NCI-H2227 (cell line): ENCODE data around the gene CASR.
"Not testable (repeated sequence)": the region's sequence is repeated elsewhere in the genome, so short reads cannot be mapped to it uniquely, and the experiment has no call there.

Experiments
- DNase-seq: peaks from one replicate; lab custom pipeline; 2025; ENCODE audit not compliant: unreplicated experiment; lab: John Stamatoyannopoulos, UW

CASR gene, protein sequence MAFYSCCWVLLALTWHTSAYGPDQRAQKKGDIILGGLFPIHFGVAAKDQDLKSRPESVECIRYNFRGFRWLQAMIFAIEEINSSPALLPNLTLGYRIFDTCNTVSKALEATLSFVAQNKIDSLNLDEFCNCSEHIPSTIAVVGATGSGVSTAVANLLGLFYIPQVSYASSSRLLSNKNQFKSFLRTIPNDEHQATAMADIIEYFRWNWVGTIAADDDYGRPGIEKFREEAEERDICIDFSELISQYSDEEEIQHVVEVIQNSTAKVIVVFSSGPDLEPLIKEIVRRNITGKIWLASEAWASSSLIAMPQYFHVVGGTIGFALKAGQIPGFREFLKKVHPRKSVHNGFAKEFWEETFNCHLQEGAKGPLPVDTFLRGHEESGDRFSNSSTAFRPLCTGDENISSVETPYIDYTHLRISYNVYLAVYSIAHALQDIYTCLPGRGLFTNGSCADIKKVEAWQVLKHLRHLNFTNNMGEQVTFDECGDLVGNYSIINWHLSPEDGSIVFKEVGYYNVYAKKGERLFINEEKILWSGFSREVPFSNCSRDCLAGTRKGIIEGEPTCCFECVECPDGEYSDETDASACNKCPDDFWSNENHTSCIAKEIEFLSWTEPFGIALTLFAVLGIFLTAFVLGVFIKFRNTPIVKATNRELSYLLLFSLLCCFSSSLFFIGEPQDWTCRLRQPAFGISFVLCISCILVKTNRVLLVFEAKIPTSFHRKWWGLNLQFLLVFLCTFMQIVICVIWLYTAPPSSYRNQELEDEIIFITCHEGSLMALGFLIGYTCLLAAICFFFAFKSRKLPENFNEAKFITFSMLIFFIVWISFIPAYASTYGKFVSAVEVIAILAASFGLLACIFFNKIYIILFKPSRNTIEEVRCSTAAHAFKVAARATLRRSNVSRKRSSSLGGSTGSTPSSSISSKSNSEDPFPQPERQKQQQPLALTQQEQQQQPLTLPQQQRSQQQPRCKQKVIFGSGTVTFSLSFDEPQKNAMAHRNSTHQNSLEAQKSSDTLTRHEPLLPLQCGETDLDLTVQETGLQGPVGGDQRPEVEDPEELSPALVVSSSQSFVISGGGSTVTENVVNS

DNA sequence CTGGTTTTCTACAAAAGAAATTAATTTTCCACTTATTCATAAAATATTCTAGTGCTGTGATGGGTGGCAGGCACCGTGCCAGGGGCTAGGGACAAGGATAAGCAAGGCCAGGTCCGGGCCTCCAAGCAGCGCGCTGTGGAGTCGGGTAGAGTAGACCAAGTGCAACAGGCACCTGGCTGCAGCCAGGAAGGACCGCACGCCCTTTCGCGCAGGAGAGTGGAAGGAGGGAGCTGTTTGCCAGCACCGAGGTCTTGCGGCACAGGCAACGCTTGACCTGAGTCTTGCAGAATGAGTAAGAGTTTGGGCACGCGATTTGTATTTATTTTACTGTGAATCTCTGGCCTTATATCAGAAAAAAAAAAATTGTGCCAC, at the start of gene CASR:
CASR (plus strand) TSS at position 148 of the 372 bp plus-strand sequence. CDS start 70,522 bp downstream, outside the sequence.
- DNase-seq: no peak

DNA sequence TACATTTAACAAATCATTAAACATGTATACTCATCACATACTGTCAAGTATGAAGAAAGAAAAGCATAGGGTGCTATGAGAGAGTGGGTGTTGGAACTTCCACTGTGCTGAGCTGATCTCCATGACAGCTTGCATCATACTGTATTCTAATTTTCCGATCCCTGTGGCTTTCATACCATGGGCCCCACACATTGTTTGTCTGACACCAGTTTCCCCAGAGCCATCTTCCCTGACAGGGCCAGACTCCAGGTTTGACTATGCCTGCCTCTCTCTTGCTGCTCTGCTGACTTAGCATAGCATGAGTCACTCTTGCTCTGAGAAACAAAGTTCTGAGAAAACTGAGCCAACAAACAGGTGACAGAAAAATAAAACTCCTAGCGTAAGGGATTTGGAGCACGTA, 37.0 kb upstream of the CASR start:
- DNase-seq: no peak

DNA sequence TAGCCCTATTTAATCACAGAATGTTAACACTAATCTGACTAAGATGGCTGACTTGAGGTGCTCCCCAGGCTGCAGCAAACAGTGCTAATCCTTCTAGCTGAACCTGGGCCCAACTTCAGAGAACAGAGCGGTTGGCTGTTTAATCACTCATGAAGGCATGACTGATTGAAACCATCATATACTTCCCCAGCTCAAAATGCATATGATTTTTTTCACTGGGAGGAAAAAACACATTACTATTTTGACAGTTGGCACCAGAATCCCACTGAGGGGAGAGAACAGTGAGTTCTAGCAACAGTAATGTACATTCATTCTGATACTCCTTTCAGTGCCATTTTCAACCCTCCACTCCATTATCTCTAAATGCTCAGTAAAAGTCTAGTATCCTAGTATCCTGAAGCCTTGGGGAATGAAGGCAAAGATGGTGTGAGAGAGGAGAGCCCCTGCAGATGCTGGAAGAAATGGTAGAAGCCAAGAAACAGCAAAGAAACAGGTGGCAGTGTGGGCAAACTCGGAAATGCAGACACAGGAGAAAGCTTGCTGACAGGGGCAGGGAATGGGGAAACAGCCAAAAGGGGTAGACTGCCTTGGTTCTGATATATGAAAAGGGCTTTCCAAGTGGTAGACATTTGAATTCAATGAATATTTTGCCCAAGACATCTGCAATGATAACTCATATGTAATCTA, 34.4 kb upstream of the CASR start:
- no peak for DNase-seq

DNA sequence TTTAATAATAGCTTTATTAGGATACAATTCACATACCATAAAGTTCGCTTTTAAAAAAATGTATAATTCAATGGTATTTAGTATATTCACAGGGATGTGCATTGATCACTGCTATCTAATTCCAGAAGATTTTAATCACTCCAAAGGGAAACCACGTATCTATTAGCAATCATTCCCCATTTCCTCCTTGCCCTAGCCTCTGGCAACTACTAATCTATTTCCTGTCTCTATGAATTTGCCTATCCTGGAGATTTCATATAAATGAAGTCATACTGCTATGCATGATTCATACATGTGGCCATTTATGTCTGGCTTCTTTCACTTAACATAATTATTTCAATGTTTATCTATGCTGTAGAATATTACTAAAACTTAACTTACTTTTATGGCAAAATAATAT, 32.0 kb upstream of the CASR start:
- no peak for DNase-seq

DNA sequence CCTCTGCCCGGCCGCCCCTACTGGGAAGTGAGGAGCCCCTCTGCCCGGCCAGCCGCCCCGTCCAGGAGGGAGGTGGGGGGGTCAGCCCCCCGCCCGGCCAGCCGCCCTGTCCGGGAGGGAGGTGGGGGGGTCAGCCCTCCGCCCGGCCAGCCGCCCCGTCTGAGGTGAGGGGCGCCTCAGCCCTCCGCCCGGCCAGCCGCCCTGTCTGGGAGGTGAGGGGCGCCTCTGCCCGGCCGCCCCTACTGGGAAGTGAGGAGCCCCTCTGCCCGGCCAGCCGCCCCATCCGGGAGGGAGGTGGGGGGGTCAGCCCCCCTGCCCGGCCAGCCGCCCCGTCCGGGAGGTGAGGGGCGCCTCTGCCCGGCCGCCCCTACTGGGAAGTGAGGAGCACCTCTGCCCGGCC, 18.5 kb upstream of the CASR start:
- DNase-seq: not testable (repeated sequence)

DNA sequence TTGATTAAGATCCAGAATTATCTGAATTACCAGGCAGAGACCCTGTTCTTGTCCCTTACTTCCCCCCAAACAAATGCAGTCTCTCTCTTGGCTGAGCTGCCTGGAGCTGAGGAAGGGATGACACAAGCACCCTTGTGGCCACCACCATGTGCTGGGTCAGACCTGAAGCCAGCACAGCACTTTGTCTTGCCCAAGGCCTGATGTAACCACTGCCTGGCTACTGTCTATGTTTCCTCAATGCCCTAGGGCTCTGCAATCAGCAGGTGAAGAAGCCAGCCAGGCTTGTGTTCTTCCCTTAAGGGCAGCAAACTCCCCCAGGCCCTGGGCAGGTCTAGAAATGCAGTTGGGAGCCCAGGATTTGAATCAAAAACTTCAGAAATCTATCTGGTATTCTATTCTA, 15.8 kb upstream of the CASR start:
- no peak for DNase-seq

DNA sequence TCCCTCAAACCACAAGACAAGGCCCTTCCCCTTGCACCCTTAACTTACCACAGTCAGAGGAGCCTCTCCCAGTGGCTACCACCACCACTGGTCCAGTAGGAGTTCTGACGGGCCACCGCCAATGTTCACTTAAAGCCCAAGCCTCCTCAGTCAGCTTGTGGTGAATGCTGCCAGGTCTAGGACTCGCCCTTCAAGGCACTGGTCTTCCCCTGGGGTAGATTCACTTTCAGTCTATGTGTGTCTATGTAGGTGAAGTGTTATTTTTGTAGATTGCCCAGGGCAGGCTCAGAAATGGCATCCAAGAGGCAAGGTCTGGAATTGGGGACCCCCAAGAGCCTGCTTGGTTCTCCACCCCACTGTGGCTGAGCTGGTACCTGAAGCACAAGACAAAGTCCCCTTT, 15.4 kb upstream of the CASR start:
- no peak for DNase-seq

DNA sequence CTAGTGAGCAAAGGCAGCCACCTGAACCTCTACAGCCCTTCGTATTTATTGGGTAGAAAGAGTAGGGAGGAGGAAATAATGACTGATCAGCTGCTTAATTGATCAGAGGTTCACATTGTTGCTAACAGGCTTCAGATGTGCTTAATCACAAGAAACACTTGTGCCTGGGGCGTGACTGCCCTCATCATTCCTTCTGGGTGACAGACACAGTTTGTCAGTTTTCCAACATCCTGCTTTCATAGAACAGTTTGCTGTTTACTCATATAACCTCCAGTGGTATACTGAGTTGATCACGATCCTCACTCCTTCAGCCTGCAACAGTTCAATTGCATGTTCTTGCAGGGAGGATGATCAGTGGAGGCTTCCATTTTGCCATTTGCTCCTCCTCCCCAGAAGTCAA, 13.6 kb upstream of the CASR start:
- DNase-seq: no peak

DNA sequence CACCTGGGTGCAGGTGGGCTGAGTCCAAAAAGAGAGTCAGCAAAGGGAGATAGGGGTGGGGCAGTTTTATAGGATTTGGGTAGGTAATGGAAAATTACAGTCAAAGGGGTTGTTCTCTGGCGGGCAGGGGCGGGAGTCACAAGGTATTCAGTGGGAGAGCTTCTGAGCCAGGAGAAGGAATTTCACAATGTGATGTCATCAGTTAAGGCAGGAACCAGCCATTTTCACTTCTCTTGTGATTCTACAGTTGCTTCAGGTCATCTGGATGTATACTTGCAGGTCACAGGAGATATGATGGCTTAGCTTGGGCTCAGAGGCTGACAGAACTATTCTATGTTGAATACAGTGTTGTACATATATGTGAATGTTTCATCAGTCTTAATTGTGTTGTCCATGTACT, 12.1 kb upstream of the CASR start:
- not testable (repeated sequence) for DNase-seq

DNA sequence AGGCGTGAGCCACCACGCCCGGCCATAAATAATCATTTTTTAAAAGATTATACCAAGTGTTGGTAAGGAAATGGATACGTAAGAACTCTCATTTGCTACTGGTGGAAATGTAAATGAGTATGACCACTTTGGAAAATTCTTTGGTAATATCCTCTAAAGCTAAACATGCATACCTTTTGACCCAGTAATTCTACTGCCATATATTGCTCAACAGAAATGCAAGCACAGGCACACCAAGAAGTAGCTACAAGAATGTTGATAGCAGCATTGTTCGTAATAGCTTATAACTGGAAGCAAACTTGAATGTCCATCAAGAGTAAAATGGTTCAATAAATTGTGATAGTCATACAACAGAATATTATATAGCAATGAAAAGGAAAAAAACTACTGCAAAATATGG, 4.8 kb upstream of the CASR start:
- DNase-seq: no peak

DNA sequence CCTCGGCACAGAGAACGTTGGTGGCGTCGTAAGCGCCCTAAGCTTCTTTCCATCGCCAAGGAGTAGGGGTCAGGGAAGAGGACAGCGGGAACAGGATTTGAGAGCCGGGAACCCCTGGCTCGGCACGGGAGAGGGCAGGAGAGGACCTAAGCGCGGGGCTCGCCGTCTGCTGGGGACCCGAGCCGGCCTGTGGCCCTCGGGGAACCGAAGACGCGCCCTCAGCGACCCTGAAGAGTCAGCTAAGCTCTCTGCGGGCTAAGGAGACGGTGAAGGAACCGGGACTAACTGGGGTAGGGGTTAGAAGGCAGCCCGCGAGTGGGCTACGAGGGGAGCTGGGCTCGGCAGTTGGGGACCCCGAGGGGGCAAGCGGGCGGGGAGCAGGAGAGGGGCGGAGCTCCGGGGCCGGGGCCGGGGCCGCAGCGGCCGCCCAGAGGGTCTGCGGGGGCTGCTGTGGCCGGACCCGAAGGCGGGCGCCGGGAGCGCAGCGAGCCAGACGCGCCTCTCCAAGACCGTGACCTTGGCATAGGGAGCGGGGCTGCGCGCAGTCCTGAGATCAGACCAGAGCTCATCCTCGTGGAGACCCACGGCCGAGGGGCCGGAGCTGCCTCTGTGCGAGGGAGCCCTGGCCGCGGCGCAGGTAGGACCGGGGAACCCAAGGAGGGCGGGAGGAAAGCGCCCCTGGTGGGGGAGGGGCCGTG, 574 bp downstream of the CASR start:
- DNase-seq: no peak

DNA sequence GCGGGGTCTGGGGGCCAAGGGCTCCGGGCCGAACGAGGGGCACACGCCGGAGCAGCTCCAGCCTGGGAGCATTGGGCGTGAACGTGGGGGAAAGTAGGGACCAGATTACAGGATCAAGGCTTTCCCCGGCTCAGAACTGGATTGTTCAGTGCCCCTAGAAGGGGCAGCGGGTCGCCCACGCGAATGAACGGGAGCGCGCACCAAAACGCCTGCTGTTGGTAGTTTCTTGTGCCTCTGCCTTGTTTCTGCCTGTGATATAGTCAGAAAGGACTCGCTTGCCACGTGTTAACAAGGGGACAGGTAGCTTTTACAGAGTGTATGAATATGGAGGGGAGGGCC, 1.1 kb downstream of the CASR start:
- no peak for DNase-seq

DNA sequence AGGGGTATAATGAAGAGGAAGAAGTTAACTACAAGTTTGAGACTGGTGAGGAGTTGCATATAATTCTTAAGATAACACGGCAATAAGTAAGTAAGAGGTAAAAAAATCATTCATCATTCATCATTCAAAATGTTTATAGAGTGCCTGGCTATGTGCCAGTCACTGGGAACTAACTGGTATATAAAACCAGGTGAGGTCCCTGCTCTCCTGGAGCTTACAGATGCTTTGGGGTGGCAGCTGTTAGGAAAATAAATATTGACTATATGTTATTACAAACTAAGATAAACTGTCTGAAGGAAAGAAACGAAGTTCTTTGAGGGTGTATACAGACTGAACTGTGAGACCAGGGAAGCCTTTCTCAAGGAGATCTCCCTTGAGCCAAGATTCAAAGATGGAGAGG, 2.9 kb downstream of the CASR start:
- no peak for DNase-seq

DNA sequence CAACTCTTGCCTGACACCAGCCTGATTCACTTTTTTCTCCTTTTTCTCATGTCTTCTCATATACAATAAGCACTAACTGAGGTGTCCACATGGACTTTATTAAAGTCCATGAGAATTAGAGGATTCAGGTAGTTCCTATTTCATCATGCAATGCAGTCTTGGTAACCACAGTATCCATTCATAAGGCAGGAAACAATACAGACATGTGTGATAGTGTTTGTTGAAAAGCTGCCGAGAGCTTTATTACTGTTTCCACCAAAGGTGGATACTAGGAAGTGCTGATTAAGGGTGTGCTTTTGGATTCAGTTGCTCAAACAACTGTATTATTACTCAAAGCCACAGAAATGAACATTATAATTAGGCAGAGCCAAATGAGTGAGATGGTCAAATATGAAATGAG, 5.3 kb downstream of the CASR start:
- no peak for DNase-seq

DNA sequence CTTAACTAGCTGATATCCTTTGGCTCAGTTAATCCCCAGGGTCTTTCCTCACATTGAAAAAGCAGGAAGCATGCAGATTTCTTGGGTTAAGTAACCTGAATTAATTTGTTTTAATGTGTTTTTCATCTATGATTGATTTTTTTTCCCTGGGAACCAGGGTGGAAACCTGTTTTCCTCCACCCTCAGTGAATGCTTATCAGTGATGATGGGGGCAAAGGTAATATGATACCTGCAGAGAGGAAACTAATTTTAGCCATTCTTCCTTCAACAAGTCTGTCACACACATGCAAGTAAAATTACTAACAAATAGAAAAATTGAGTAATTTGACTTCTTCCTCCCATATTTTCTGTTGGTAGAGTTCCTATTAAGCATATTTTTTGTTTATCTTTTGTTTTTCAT, 5.9 kb downstream of the CASR start:
- DNase-seq: no peak

DNA sequence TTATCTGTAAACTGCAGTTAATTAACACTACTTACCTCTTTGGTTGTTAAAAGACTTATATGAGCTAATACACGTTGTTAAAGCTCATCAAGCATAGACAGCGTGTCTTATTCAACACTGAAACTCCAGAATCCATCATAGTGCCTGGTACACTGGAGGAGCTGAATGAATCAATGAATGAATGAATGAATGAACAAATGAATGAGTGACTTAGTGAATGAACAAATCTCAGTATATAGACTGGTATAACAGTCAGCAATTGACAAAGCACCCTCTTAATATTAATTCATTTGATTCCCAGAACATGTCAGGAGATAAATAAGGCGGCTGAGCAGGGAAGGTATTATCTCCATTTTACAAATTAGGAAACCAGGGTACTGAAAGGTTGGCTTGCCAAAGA, 7.1 kb downstream of the CASR start:
- DNase-seq: no peak

DNA sequence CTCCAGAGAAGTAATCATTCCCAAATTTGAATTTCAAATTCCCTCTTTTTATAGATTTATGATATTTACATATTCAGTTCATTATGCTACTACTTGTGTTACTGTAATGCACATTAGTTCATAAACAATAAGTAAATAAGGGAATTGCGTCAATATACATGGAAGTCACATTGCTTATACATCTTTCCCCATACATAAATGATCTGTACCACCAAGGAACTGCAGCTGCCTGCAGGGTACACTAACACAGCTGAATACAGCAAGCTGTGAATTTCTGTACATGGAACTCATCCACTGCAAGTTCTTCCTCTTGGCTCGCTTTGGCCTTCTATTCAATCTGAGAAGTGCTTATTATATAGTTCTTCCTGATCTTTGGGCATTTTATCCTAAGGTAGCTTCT, 15.5 kb downstream of the CASR start:
- DNase-seq: no peak

DNA sequence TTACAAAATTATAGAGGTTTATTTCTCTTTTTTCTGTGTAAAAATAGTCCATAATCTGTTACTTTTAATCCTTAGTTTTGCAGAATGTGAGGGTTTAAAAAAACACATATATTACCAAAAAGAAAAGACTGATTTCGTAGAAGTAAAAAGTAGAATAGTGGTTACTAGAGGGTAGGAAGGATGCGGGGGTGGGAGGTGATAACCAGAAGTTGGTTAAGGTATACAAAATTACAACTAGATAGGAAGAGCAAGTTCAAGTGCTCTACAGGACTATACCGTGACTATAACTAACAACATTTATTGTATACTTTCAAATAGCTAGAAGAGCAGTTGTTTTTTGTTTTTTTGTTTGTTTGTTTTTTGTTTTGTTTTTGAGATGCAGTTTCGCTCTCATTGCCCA, 16.1 kb downstream of the CASR start:
- DNase-seq: no peak

DNA sequence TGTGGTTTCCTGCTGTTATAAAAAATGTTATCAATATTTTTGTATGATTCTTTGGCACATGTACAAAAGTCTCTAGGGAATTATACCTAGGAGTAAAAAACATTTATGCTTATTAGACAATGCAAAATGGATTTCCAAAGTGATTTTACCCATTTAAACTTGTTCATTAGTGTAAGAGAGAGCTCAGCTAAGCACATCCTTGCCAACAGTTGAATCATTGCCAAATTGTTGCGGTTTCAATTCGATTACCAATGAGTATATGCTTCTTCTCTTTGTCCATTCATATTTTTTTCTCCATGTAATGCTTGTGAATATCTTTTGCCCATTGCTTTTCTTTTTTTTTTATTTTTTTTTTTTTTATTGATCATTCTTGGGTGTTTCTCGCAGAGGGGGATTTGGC, 17.2 kb downstream of the CASR start:
- DNase-seq: no peak

DNA sequence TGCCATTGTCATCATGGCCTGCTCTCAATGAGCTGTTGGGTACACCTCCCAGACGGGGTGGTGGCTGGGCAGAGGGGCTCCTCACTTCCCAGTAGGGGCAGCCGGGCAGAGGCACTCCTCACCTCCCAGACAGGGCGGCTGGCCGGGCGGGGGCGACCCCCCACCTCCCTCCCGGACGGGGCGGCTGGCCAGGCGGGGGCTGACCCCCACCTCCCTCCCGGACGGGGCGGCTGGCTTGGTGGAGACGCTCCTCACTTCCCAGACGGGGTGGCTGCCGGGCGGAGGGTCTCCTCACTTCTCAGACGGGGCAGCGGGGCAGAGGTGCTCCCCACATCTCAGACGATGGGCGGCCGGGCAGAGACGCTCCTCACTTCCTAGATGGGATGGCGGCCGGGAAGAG, 18.0 kb downstream of the CASR start:
- DNase-seq: not testable (repeated sequence)

DNA sequence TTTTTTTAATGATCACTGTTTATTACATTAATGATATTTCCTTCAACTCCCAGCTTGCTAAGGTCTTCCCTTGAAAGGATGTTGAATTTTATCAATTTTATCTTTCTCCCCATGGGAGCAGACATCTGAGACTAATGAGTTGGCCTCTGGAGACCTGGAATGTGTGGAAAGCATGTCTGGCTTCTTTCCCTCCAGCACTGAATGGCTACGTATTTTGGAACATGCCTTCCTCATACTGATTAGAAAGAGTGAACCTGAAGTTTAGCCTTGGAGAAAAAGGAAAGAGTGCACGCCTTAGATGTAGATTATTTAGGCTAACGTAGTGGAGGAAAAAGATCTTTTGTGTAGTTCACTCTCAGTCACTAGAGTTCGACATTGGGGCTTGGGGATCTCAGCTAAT, 25.1 kb downstream of the CASR start:
- no peak for DNase-seq
